GM18867 (cell line): Measurements from ENCODE around the gene ZNRF3.
A peak's percentile ranks its signal among the peaks of the same experiment; 100 is the strongest.
"Not testable (repeated sequence)": the region's sequence is repeated elsewhere in the genome, so short reads cannot be mapped to it uniquely, and the experiment has no call there.

Source experiments
- ATAC-seq: cut with Tn5 transposase; IDR thresholded peaks from one replicate; pipeline ENCODE4 v1.9.1; 2021; ENCODE audit warnings: mild to moderate bottlenecking, moderate library complexity; ENCODE audit not compliant: unreplicated experiment

Gene ZNRF3

GRCh38 chr22:28883917-28884746 lies 760 bp downstream of the ZNRF3 start:
- peak; percentile 6 for ATAC-seq

GRCh38 chr22:28884747-28885350 lies 1.5 kb downstream of the ZNRF3 start:
- ATAC-seq = no peak

GRCh38 chr22:28885939-28886338 lies 2.6 kb downstream of the ZNRF3 start:
- ATAC-seq = no peak

GRCh38 chr22:28886679-28887078 lies 3.3 kb downstream of the ZNRF3 start:
- not testable (repeated sequence) for ATAC-seq

- no peak for ATAC-seq
These were observed 4.5 kb downstream of the ZNRF3 start for GRCh38 chr22:28887725-28888459.

- ATAC-seq = no peak
These were observed 6.2 kb downstream of the ZNRF3 start for GRCh38 chr22:28889478-28890024.

GRCh38 chr22:28891156-28891733 lies 7.9 kb downstream of the ZNRF3 start:
- no peak for ATAC-seq

- ATAC-seq = no peak
These were observed 8.9 kb downstream of the ZNRF3 start for GRCh38 chr22:28892175-28892731.

GRCh38 chr22:28893810-28894209 lies 10.4 kb downstream of the ZNRF3 start:
- ATAC-seq = no peak

GRCh38 chr22:28894334-28894733 lies 11.0 kb downstream of the ZNRF3 start:
- no peak for ATAC-seq

GRCh38 chr22:28894807-28895206 lies 11.4 kb downstream of the ZNRF3 start:
- ATAC-seq = no peak

- no peak for ATAC-seq
These were observed 13.2 kb downstream of the ZNRF3 start for GRCh38 chr22:28896611-28897010.

GRCh38 chr22:28898233-28898629 lies 14.9 kb downstream of the ZNRF3 start:
- no peak for ATAC-seq

GRCh38 chr22:28899199-28899853 lies 16.0 kb downstream of the ZNRF3 start:
- ATAC-seq = no peak

- no peak for ATAC-seq
These were observed 17.1 kb downstream of the ZNRF3 start for GRCh38 chr22:28900379-28900925.

GRCh38 chr22:28902490-28902889 lies 19.1 kb downstream of the ZNRF3 start:
- no peak for ATAC-seq

GRCh38 chr22:28903080-28903479 lies 19.7 kb downstream of the ZNRF3 start:
- no peak for ATAC-seq

GRCh38 chr22:28903729-28904128 lies 20.4 kb downstream of the ZNRF3 start:
- ATAC-seq = no peak

GRCh38 chr22:28904211-28904896 lies 21.0 kb downstream of the ZNRF3 start:
- no peak for ATAC-seq
